ENCODE data around the gene RPTOR. TPM values are rescaled to one million over a fixed set of nuclear protein-coding genes. Genes with fewer than 3 reads are reported as not detected.
"Not testable (repeated sequence)": the region's sequence is repeated elsewhere in the genome, so short reads cannot be mapped to it uniquely, and the experiment has no call there.

Gene RPTOR
- total RNA-seq, 1 experiment from 2014 or later, result 66.7 TPM

DNA sequence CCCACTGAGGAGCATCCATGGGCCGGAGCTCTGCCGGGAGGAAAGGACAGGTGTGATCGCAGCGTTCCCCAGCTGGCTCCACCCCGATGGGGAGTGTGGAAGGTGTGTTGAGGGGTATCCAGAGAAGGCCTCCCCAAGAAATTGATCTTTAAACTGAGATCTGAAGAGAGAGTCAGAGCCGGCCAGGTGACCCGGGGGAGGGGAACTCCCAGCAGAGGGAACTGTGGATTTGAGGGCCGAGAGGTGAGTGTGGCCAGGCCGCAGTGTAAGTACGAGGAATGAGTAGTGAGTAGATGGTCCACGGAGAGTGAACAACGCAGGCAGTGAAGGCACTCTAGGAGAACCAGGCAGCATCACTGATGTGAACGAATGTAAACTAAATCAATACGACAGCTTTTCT lies 80.2 kb downstream of the RPTOR start:
- Mint-ChIP-seq H3K36me3 (ENCODE audit: insufficient read depth, unreplicated experiment) (peaks cover 13% of the 10 kb centered on the region), H3K27ac (ENCODE audit: unreplicated experiment) (no peak overlapping the region), H3K4me3 (ENCODE audit: unreplicated experiment) (no peak overlapping the region), H3K4me1 (ENCODE audit: low read depth, unreplicated experiment) (peaks cover 20% of the 10 kb centered on the region), H3K27me3 (ENCODE audit: insufficient read depth, unreplicated experiment) (no peaks in the 10 kb centered on the region), H3K9me3 (ENCODE audit: unreplicated experiment) (no peaks in the 10 kb centered on the region)
- intact Hi-C loops (cut with micrococcal nuclease; ENCODE audit: unreplicated experiment), result no loop called here
- POLR2A ChIA-PET, result no interaction called here
- no peaks in the 10 kb centered on the region for H3K36me3 ChIP-seq (ENCODE audit: control insufficient read depth, insufficient read depth, low read length)
- no peaks in the 10 kb centered on the region for H3K27me3 ChIP-seq (replicated peaks; ENCODE audit: control insufficient read depth, insufficient read depth, low read length)
- TF ChIP-seq, protein P1, sequence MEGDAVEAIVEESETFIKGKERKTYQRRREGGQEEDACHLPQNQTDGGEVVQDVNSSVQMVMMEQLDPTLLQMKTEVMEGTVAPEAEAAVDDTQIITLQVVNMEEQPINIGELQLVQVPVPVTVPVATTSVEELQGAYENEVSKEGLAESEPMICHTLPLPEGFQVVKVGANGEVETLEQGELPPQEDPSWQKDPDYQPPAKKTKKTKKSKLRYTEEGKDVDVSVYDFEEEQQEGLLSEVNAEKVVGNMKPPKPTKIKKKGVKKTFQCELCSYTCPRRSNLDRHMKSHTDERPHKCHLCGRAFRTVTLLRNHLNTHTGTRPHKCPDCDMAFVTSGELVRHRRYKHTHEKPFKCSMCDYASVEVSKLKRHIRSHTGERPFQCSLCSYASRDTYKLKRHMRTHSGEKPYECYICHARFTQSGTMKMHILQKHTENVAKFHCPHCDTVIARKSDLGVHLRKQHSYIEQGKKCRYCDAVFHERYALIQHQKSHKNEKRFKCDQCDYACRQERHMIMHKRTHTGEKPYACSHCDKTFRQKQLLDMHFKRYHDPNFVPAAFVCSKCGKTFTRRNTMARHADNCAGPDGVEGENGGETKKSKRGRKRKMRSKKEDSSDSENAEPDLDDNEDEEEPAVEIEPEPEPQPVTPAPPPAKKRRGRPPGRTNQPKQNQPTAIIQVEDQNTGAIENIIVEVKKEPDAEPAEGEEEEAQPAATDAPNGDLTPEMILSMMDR (IDR thresholded peaks at IDR 0.05; ENCODE audit: insufficient read depth in 1 of 2, low read depth in 1 of 2, low read length in 1 of 2, severe bottlenecking in 1 of 2, unreplicated experiment in 1 of 2), result no peak
- H3K4me3 ChIP-seq (ENCODE audit: low read depth, low read length), result no peak overlapping the region
- BruUV-seq (replicated peaks), result no TSS peak
- H3K9me3 ChIP-seq, result no peaks in the 10 kb centered on the region
- DNase-seq, result no peak
- H3K4me1 ChIP-seq, result peaks cover 21% of the 10 kb centered on the region
- CTCF ChIA-PET, result no interaction called here

DNA sequence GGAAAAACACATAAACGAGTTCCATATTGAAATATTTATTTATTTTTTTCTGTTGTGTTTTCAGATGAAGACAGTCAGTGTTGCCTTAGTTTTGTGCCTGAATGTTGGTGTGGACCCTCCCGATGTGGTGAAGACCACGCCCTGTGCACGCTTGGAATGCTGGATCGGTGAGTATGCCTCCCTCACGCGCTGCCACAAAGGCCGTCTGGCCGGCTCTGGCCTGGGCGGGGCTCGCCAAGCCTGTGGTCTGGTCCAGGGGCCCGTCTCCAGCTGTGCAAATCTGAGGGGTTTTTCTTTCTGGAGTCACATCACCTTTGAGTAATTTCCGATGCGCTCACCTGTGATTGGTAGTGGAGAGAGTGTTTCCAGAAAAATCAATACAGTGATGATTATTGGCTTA lies 81.0 kb downstream of the RPTOR start:
- H3K4me3 Mint-ChIP-seq (ENCODE audit: unreplicated experiment), result no peak overlapping the region
- H3K27me3 Mint-ChIP-seq (ENCODE audit: insufficient read depth, unreplicated experiment), result no peaks in the 10 kb centered on the region
- peaks cover 18% of the 10 kb centered on the region for H3K4me1 Mint-ChIP-seq (ENCODE audit: low read depth, unreplicated experiment)
- Histone ChIP-seq H3K36me3 (ENCODE audit: control insufficient read depth, insufficient read depth, low read length) (no peaks in the 10 kb centered on the region), H3K9me3 (no peaks in the 10 kb centered on the region), H3K27me3 (replicated peaks; ENCODE audit: control insufficient read depth, insufficient read depth, low read length) (no peaks in the 10 kb centered on the region), H3K4me3 (ENCODE audit: low read depth, low read length) (no peak overlapping the region), H3K4me1 (peaks cover 14% of the 10 kb centered on the region)
- H3K9me3 Mint-ChIP-seq (ENCODE audit: unreplicated experiment), result no peaks in the 10 kb centered on the region
- H3K36me3 Mint-ChIP-seq (ENCODE audit: insufficient read depth, unreplicated experiment), result peaks cover 11% of the 10 kb centered on the region
- BruUV-seq (replicated peaks), result no TSS peak
- ChIA-PET CTCF (no interaction called here), POLR2A (no interaction called here)
- intact Hi-C loops (cut with micrococcal nuclease; ENCODE audit: unreplicated experiment), result no loop called here
- no peak for DNase-seq
- TF ChIP-seq, protein P1 (IDR thresholded peaks at IDR 0.05; ENCODE audit: insufficient read depth in 1 of 2, low read depth in 1 of 2, low read length in 1 of 2, severe bottlenecking in 1 of 2, unreplicated experiment in 1 of 2), result no peak
- H3K27ac Mint-ChIP-seq (ENCODE audit: unreplicated experiment), result no peak overlapping the region

DNA sequence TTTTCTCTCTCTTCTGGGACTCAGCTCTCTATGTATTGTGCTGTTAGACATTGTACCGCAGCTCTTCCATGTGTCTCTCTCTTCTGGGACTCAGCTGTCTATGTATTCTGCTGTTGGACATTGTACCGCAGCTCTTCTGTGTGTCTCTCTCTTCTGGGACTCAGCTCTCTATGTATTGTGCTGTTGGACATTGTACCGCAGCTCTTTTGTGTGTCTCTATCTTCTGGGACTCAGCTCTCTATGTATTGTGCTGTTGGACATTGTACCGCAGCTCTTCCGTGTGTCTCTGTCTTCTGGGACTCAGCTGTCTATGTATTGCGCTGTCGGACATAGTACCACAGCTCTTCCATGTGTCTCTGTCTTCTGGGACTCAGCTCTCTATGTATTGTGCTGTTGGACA lies 84.2 kb downstream of the RPTOR start:
- H3K36me3 Mint-ChIP-seq (ENCODE audit: insufficient read depth, unreplicated experiment), result peaks cover 11% of the 10 kb centered on the region
- not testable (repeated sequence) for BruUV-seq (replicated peaks)

More for the DNA sequence above, 84.2 kb downstream of the RPTOR start:
- H3K4me3 ChIP-seq (ENCODE audit: low read depth, low read length); intact Hi-C loops (cut with micrococcal nuclease; ENCODE audit: unreplicated experiment); H3K4me3 Mint-ChIP-seq (ENCODE audit: unreplicated experiment); H3K27ac Mint-ChIP-seq (ENCODE audit: unreplicated experiment); H3K9me3 Mint-ChIP-seq (ENCODE audit: unreplicated experiment); DNase-seq; H3K27me3 ChIP-seq (replicated peaks; ENCODE audit: control insufficient read depth, insufficient read depth, low read length); H3K36me3 ChIP-seq (ENCODE audit: control insufficient read depth, insufficient read depth, low read length); H3K27me3 Mint-ChIP-seq (ENCODE audit: insufficient read depth, unreplicated experiment); H3K9me3 ChIP-seq: not testable (repeated sequence)
- ChIA-PET POLR2A (interaction anchor here (1.2 kb wide), 1 partner anchor 29 kb away, joined by 3 read pairs; no protein-coding TSS in a partner anchor), CTCF (interaction anchor here (0.6 to 1.2 kb wide), 3 partner anchors 21 to 54 kb away, joined by 3 to 5 read pairs (median 3); no protein-coding TSS in a partner anchor)
- H3K4me1 ChIP-seq, result peaks cover 21% of the 10 kb centered on the region
- peaks cover 14% of the 10 kb centered on the region for H3K4me1 Mint-ChIP-seq (ENCODE audit: low read depth, unreplicated experiment)
